Astrocyte (in vitro differentiated cells and primary cell): ENCODE measurements around the gene FCN3.

Source experiments
- EZH2 ChIP-seq: IDR thresholded peaks from 2 replicates; pipeline ENCODE4 v1.6.1; 2012; ENCODE audit warnings: mild to moderate bottlenecking, low read length, inconsistent platforms; ENCODE audit not compliant: insufficient read depth
- TF ChIP-seq, protein P1 (sequence below): IDR thresholded peaks from 2 replicates; pipeline ENCODE4 v1.5.1; 2011; ENCODE audit warnings: low read depth, mild to moderate bottlenecking, inconsistent platforms, low read length, moderate library complexity; ENCODE audit not compliant: insufficient read depth

DNA sequence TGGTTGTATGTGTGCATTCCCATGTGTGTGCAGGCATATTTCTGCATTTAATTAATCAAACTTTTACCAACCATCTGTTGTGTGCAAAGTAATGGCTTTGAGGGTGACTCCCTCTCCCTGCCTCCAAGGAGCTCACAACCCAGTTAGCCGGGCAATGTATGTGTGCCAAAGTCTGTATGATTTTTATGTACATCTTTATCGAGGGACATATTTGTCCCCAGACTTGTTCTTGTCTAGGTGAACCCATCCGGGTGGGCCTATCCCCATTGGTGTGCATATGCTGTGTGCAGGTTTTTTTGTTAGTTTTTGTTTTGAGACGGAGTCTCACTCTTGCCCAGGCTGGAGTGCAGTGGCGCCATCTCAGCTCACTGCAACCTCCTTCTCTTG, 31.0 kb downstream of the FCN3 start:
- TF ChIP-seq, protein P1, sequence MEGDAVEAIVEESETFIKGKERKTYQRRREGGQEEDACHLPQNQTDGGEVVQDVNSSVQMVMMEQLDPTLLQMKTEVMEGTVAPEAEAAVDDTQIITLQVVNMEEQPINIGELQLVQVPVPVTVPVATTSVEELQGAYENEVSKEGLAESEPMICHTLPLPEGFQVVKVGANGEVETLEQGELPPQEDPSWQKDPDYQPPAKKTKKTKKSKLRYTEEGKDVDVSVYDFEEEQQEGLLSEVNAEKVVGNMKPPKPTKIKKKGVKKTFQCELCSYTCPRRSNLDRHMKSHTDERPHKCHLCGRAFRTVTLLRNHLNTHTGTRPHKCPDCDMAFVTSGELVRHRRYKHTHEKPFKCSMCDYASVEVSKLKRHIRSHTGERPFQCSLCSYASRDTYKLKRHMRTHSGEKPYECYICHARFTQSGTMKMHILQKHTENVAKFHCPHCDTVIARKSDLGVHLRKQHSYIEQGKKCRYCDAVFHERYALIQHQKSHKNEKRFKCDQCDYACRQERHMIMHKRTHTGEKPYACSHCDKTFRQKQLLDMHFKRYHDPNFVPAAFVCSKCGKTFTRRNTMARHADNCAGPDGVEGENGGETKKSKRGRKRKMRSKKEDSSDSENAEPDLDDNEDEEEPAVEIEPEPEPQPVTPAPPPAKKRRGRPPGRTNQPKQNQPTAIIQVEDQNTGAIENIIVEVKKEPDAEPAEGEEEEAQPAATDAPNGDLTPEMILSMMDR: no peak
- TF ChIP-seq EZH2: no peak
